ENCODE results near the gene ARL15. TPM values are rescaled to one million over a fixed set of nuclear protein-coding genes. Genes with fewer than 3 reads are reported as not detected.

The ARL15 gene
- total RNA-seq, 4 donors from 2014 or later: 36.2 to 338 (median 69.0) TPM

GRCh38 chr5:53944981-53945380 lies 365.4 kb downstream of the ARL15 start:
- TF ChIP-seq POLR2A (IDR thresholded peaks at IDR 0.05): no peak
- TF ChIP-seq CTCF (IDR thresholded peaks at IDR 0.05): no peak
- Histone ChIP-seq H3K4me1 (no peaks in the 10 kb centered on the region), H3K9me3 (no peaks in the 10 kb centered on the region), H3K36me3 (no peaks in the 10 kb centered on the region), H3K4me3 (no peak overlapping the region), H3K27me3 (no peaks in the 10 kb centered on the region), H3K27ac (no peak overlapping the region)
- intact Hi-C loops (cut with DNase I; ENCODE audit: low total_unique reads): no loop called here
- DNase-seq: no peak

GRCh38 chr5:53943938-53944337 lies 366.4 kb downstream of the ARL15 start:
- Histone ChIP-seq H3K36me3 (no peaks in the 10 kb centered on the region), H3K4me3 (no peak overlapping the region), H3K4me1 (no peaks in the 10 kb centered on the region), H3K27me3 (no peaks in the 10 kb centered on the region), H3K27ac (no peak overlapping the region), H3K9me3 (no peaks in the 10 kb centered on the region)
- intact Hi-C loops (cut with DNase I; ENCODE audit: low total_unique reads): no loop called here
- DNase-seq: no peak
- TF ChIP-seq POLR2A (IDR thresholded peaks at IDR 0.05) (no peak), CTCF (IDR thresholded peaks at IDR 0.05) (no peak)

- Histone ChIP-seq H3K4me1 (no peaks in the 10 kb centered on the region), H3K9me3 (no peaks in the 10 kb centered on the region), H3K27ac (peak overlapping the region in 1 of 2 donors; percentile 34), H3K4me3 (no peak overlapping the region), H3K27me3 (no peaks in the 10 kb centered on the region), H3K36me3 (no peaks in the 10 kb centered on the region)
- no peak for TF ChIP-seq CTCF (IDR thresholded peaks at IDR 0.05)
- TF ChIP-seq POLR2A (IDR thresholded peaks at IDR 0.05): no peak
- peak in 1 of 2 donors; percentile 54 for DNase-seq
- intact Hi-C loops (cut with DNase I; ENCODE audit: low total_unique reads): no loop called here
These were observed 367.6 kb downstream of the ARL15 start for GRCh38 chr5:53942724-53943123.

GRCh38 chr5:53940921-53941320 lies 369.5 kb downstream of the ARL15 start:
- TF ChIP-seq POLR2A (IDR thresholded peaks at IDR 0.05) (no peak), CTCF (IDR thresholded peaks at IDR 0.05) (no peak)
- Histone ChIP-seq H3K4me3 (no peak overlapping the region), H3K9me3 (no peaks in the 10 kb centered on the region), H3K27me3 (no peaks in the 10 kb centered on the region), H3K36me3 (no peaks in the 10 kb centered on the region), H3K4me1 (no peaks in the 10 kb centered on the region), H3K27ac (no peak overlapping the region)
- no peak for DNase-seq
- intact Hi-C loops (cut with DNase I; ENCODE audit: low total_unique reads): no loop called here

GRCh38 chr5:53937467-53937866 lies 372.9 kb downstream of the ARL15 start:
- Histone ChIP-seq H3K4me3 (no peak overlapping the region), H3K4me1 (no peaks in the 10 kb centered on the region), H3K9me3 (no peaks in the 10 kb centered on the region), H3K36me3 (no peaks in the 10 kb centered on the region), H3K27ac (no peak overlapping the region), H3K27me3 (no peaks in the 10 kb centered on the region)
- intact Hi-C loops (cut with DNase I; ENCODE audit: low total_unique reads): no loop called here
- TF ChIP-seq CTCF (IDR thresholded peaks at IDR 0.05) (no peak), POLR2A (IDR thresholded peaks at IDR 0.05) (no peak)
- no peak for DNase-seq
